Measurements from ENCODE around the gene WFDC1. TPM values are rescaled to one million over a fixed set of nuclear protein-coding genes. Genes with fewer than 3 reads are reported as not detected.

The WFDC1 gene
- total and polyA plus RNA-seq, 5 donors, result 0.34 to 1.6 (median 1.1) TPM

DNA sequence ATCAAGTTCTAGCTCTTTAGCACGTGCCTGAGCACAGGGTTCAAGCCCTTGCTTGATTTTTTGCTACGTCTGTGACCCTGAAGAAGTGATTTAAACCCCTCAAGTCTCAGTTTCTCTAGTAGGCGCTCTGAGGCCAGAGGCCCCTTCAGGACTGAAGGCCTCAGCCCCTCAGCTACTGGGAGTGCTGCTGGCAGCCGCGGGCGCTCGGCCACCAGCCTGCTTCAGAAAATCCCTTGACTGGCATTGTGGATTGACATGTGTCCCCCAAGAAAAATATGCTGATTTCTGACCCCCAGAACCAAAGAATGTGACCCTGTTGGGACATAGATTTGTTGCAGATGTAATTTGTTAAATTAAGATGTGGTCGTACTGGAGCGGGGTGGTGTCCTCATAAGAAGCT lies 20.2 kb upstream of the WFDC1 start:
- 92% methylated on average over 9 of the region's 9 CpGs for WGBS
- intact Hi-C loops (cut with DNase I), result no loop called here
- H3K9me3 ChIP-seq (ENCODE audit: control insufficient read depth, low read length), result no peaks in the 10 kb centered on the region
- ATAC-seq, result no peak
- DNase-seq, result no peak
- H3K27me3 ChIP-seq (ENCODE audit: control insufficient read depth, insufficient read depth), result no peaks in the 10 kb centered on the region
- no peak overlapping the region for H3K27ac ChIP-seq (ENCODE audit: low read length)
- H3K4me3 ChIP-seq (ENCODE audit: low read length), result no peak overlapping the region
- H3K4me1 ChIP-seq (ENCODE audit: control insufficient read depth, insufficient read depth, low read length), result no peaks in the 10 kb centered on the region

GRCh38 chr16:84275585-84276151 lies 19.0 kb upstream of the WFDC1 start:
- intact Hi-C loops (cut with DNase I), result loop anchor here (2.0 to 5.0 kb wide), 3 partner anchors 207 to 212 kb away; no protein-coding TSS in a partner anchor
- ATAC-seq (no peak), DNase-seq (no peak)
- WGBS, result 82% methylated on average over 6 of the region's 6 CpGs
- Histone ChIP-seq H3K27me3 (ENCODE audit: control insufficient read depth, insufficient read depth) (no peaks in the 10 kb centered on the region), H3K4me1 (ENCODE audit: control insufficient read depth, insufficient read depth, low read length) (no peaks in the 10 kb centered on the region), H3K27ac (ENCODE audit: low read length) (no peak overlapping the region), H3K4me3 (ENCODE audit: low read length) (no peak overlapping the region), H3K9me3 (ENCODE audit: control insufficient read depth, low read length) (no peaks in the 10 kb centered on the region)

- Histone ChIP-seq H3K4me3 (ENCODE audit: low read length) (no peak overlapping the region), H3K27me3 (ENCODE audit: control insufficient read depth, insufficient read depth) (no peaks in the 10 kb centered on the region), H3K4me1 (ENCODE audit: control insufficient read depth, insufficient read depth, low read length) (no peaks in the 10 kb centered on the region), H3K9me3 (ENCODE audit: control insufficient read depth, low read length) (no peaks in the 10 kb centered on the region), H3K27ac (ENCODE audit: low read length) (no peak overlapping the region)
- 33% methylated on average over 10 of the region's 10 CpGs for WGBS
- peak; percentile 68 to 70 for ATAC-seq
- intact Hi-C loops (cut with DNase I), result loop anchor here (2.0 to 5.0 kb wide), 3 partner anchors 205 to 210 kb away; no protein-coding TSS in a partner anchor
- DNase-seq, result peak; percentile 73 to 89 (median 88)
Measured at GRCh38 chr16:84277244-84277823, 17.3 kb upstream of the WFDC1 start.

- no peaks in the 10 kb centered on the region for H3K27me3 ChIP-seq (ENCODE audit: control insufficient read depth, insufficient read depth)
- ATAC-seq (no peak), DNase-seq (no peak)
- no peaks in the 10 kb centered on the region for H3K4me1 ChIP-seq (ENCODE audit: control insufficient read depth, insufficient read depth, low read length)
- intact Hi-C loops (cut with DNase I), result loop anchor here in 3 of 4 donors (5.0 kb wide), 2 partner anchors 204 to 209 kb away; no protein-coding TSS in a partner anchor
- no peaks in the 10 kb centered on the region for H3K9me3 ChIP-seq (ENCODE audit: control insufficient read depth, low read length)
- H3K27ac ChIP-seq (ENCODE audit: low read length), result no peak overlapping the region
- 88% methylated on average over 12 of the region's 12 CpGs for WGBS
- no peak overlapping the region for H3K4me3 ChIP-seq (ENCODE audit: low read length)
Measured at GRCh38 chr16:84278333-84278732, 16.3 kb upstream of the WFDC1 start.

DNA sequence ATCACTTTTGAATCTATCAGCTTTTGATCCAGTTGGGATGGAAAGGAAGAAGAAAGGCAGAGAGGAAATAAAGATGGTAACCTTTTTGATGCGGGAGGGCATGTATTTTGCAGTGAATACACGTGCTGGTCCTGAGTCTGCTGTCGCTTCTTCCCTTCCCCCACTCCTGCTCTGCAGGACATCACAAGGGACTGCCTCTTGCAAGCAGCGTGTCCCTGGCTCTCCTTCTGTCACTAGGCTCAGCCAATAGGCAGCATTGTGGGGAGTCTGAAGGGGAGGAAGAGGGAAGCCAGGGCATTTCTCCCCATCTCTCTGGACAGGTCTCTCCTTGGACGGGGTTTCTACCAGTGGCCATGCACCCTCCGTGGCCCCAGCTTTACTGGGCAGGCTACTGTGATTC lies 15.7 kb upstream of the WFDC1 start:
- H3K4me1 ChIP-seq (ENCODE audit: control insufficient read depth, insufficient read depth, low read length), result no peaks in the 10 kb centered on the region
- intact Hi-C loops (cut with DNase I), result loop anchor here in 3 of 4 donors (5.0 kb wide), 2 partner anchors 203 to 208 kb away; no protein-coding TSS in a partner anchor
- no peak for DNase-seq
- no peak for ATAC-seq
- H3K27me3 ChIP-seq (ENCODE audit: control insufficient read depth, insufficient read depth), result no peaks in the 10 kb centered on the region
- H3K4me3 ChIP-seq (ENCODE audit: low read length), result no peak overlapping the region
- 43% methylated on average over 6 of the region's 6 CpGs for WGBS
- H3K27ac ChIP-seq (ENCODE audit: low read length), result no peak overlapping the region
- no peaks in the 10 kb centered on the region for H3K9me3 ChIP-seq (ENCODE audit: control insufficient read depth, low read length)

DNA sequence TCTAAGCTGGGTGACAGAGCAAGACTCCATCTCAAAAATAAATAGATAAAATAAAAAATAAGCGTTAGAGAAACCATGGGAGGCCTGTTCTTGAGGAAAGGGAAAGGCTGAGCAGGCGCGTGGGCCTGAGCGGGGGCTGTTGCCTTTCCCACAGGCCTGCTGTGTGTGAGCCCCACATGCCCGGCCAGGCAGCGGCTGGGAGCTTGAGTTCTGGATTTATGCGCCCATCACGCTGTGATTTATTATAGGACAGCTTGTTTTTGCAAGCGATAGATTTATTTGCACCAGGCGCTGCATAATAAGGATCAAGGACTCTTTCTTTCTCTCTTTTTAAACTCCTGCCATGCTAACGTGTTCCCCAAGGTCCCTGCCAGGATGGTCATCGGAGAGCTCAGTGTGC lies 14.8 kb upstream of the WFDC1 start:
- Histone ChIP-seq H3K4me3 (ENCODE audit: low read length) (no peak overlapping the region), H3K27ac (ENCODE audit: low read length) (no peak overlapping the region), H3K27me3 (ENCODE audit: control insufficient read depth, insufficient read depth) (no peaks in the 10 kb centered on the region), H3K9me3 (ENCODE audit: control insufficient read depth, low read length) (no peaks in the 10 kb centered on the region), H3K4me1 (ENCODE audit: control insufficient read depth, insufficient read depth, low read length) (no peaks in the 10 kb centered on the region)
- intact Hi-C loops (cut with DNase I), result loop anchor here in 3 of 4 donors (5.0 kb wide), 2 partner anchors 202 to 207 kb away; no protein-coding TSS in a partner anchor
- ATAC-seq (no peak), DNase-seq (no peak)
- 95% methylated on average over 12 of the region's 12 CpGs for WGBS

GRCh38 chr16:84281074-84281473 lies 13.6 kb upstream of the WFDC1 start:
- intact Hi-C loops (cut with DNase I), result no loop called here
- DNase-seq, result peak in 1 of 3 donors; percentile 23
- Histone ChIP-seq H3K27ac (ENCODE audit: low read length) (no peak overlapping the region), H3K4me1 (ENCODE audit: control insufficient read depth, insufficient read depth, low read length) (no peaks in the 10 kb centered on the region), H3K9me3 (ENCODE audit: control insufficient read depth, low read length) (no peaks in the 10 kb centered on the region), H3K27me3 (ENCODE audit: control insufficient read depth, insufficient read depth) (no peaks in the 10 kb centered on the region), H3K4me3 (ENCODE audit: low read length) (no peak overlapping the region)
- 81% methylated on average over 3 of the region's 3 CpGs for WGBS
- ATAC-seq, result no peak

DNA sequence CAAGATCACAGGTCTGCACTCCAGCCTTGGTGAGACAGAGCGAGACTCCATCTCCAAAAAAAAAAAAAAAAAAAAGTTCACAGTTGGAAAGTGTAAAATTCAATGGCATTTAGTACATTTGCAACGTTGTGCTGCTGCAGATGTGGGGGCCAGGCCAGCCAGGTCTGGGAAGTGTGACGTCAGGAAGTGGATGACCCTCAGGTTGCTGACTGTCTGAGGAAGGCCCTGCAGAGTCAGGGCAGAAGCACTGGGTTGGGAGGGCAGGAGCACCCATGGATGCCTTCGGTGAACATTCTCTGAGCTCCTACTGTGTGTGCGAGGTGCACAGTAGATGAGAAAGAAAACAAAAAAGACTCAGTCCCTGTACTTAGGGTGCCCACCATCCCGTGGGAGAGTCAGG lies 12.1 kb upstream of the WFDC1 start:
- intact Hi-C loops (cut with DNase I), result no loop called here
- no peak overlapping the region for H3K4me3 ChIP-seq (ENCODE audit: low read length)
- 78% methylated on average over 6 of the region's 6 CpGs for WGBS
- H3K27ac ChIP-seq (ENCODE audit: low read length), result no peak overlapping the region
- H3K9me3 ChIP-seq (ENCODE audit: control insufficient read depth, low read length), result no peaks in the 10 kb centered on the region
- ATAC-seq (no peak), DNase-seq (no peak)
- no peaks in the 10 kb centered on the region for H3K27me3 ChIP-seq (ENCODE audit: control insufficient read depth, insufficient read depth)
- H3K4me1 ChIP-seq (ENCODE audit: control insufficient read depth, insufficient read depth, low read length), result peaks cover 3% of the 10 kb centered on the region

DNA sequence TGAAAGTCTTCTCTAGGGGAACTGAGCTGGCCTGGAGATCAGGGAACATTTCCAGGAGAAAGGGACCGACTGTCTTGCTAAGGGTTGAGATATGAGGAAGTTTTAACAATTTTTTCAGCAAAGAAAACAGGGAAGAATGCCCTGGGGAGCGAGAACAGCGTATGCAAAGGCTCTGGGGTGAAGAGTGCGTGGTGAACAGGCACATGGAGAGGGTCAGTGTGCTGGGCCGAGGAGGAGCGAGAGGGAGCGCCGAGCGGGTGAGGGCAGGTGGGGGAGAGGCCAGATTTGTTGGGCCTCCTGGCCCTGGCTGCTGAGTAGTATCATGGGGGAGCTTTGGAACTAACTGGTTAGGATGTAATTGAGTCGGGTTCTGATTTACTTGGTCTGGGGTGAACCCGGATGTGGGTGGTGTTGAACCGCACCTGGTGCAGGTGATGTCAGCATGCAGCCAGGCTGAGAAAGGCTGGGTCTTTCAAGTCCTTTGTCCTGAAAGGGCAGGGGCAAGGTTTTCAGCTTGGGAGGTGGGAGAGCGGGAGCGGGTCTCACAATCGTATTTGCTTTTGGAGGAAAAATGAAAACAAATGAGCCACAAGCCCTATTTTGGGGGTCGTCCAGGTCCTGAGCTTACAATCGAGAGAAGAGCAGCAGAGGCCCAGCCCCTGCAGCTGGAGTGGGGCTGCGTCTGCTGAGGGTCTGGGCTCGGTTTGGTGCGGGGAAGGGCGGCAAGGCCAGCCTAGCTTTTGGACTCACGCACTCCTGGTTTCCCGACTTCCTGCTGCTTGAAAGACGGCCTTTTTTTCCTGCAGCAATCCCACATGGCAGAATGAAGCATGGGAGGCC lies 11.1 kb upstream of the WFDC1 start:
- no peak overlapping the region for H3K27ac ChIP-seq (ENCODE audit: low read length)
- DNase-seq, result peak in 1 of 3 donors; percentile 49
- no peak for ATAC-seq
- WGBS, result 71% methylated on average over 24 of the region's 24 CpGs
- H3K4me3 ChIP-seq (ENCODE audit: low read length), result no peak overlapping the region
- no peaks in the 10 kb centered on the region for H3K27me3 ChIP-seq (ENCODE audit: control insufficient read depth, insufficient read depth)
- intact Hi-C loops (cut with DNase I), result no loop called here
- H3K4me1 ChIP-seq (ENCODE audit: control insufficient read depth, insufficient read depth, low read length), result peaks cover 3% of the 10 kb centered on the region
- no peaks in the 10 kb centered on the region for H3K9me3 ChIP-seq (ENCODE audit: control insufficient read depth, low read length)

- 47% methylated on average over 13 of the region's 13 CpGs for WGBS
- Histone ChIP-seq H3K27me3 (ENCODE audit: control insufficient read depth, insufficient read depth) (no peaks in the 10 kb centered on the region), H3K4me3 (ENCODE audit: low read length) (no peak overlapping the region), H3K27ac (ENCODE audit: low read length) (no peak overlapping the region), H3K4me1 (ENCODE audit: control insufficient read depth, insufficient read depth, low read length) (peaks cover 3% of the 10 kb centered on the region), H3K9me3 (ENCODE audit: control insufficient read depth, low read length) (no peaks in the 10 kb centered on the region)
- DNase-seq (peak; percentile 81 to 88 (median 83)), ATAC-seq (peak; percentile 89 to 91)
- intact Hi-C loops (cut with DNase I), result no loop called here
Measured at GRCh38 chr16:84284154-84284722, 10.4 kb upstream of the WFDC1 start.
